ENCODE results near the gene PGLYRP2. TPM values are rescaled to one million over a fixed set of nuclear protein-coding genes. Genes with fewer than 3 reads are reported as not detected.

PGLYRP2 gene
- polyA plus RNA-seq, 1 of the 3 experiments (the other 2 are of a cell fraction), result not detected

GRCh38 chr19:15432018-15432494, 47.2 kb downstream of the PGLYRP2 start:
- no peak for TF ChIP-seq EZH2phosphoT487 (IDR thresholded peaks at IDR 0.05; ENCODE audit: borderline replicate concordance, low read depth)
- no peak for TF ChIP-seq TCF12 (IDR thresholded peaks at IDR 0.05)
- TF ChIP-seq USF1 (IDR thresholded peaks at IDR 0.05; ENCODE audit: borderline replicate concordance, low read depth), result no peak
- TF ChIP-seq SMC3 (IDR thresholded peaks at IDR 0.05; ENCODE audit: low read depth, low read length), result no peak
- TF ChIP-seq IRF3 (IDR thresholded peaks at IDR 0.05; ENCODE audit: low read depth, low read length), result no peak
- TF ChIP-seq RFX5 (IDR thresholded peaks at IDR 0.05; ENCODE audit: low read length), result no peak
- no peak for TF ChIP-seq MXI1 (IDR thresholded peaks at IDR 0.05; ENCODE audit: low read depth, low read length)
- TF ChIP-seq POLR2AphosphoS5 (IDR thresholded peaks at IDR 0.05; ENCODE audit: low read depth, low read length), result no peak
- TF ChIP-seq RCOR1 (IDR thresholded peaks at IDR 0.05; ENCODE audit: low read length), result no peak
- Histone ChIP-seq H3K9me3 (no peaks in the 10 kb centered on the region), H3K79me2 (ENCODE audit: insufficient read depth) (peaks cover 42% of the 10 kb centered on the region), H3K4me1 (ENCODE audit: control insufficient read depth in 1 of 2, insufficient read depth in 2 of 2, low read depth in 1 of 2, low read length in 1 of 2) (peaks cover 5 to 24% of the 10 kb centered on the region in 2 experiments; a peak in 2 of 4 replicates), H3K9me2 (no peaks in the 10 kb centered on the region), H3K36me3 (replicated peaks in 1 of 2; ENCODE audit: control insufficient read depth in 1 of 2, insufficient read depth in 2 of 2, low read length in 1 of 2) (peaks cover 3 to 28% of the 10 kb centered on the region in 2 experiments), H3K27me3 (ENCODE audit: insufficient read depth) (no peaks in the 10 kb centered on the region), H3F3A (replicated peaks; ENCODE audit: insufficient read depth) (no peaks in the 10 kb centered on the region), H4K20me1 (ENCODE audit: insufficient read depth) (peaks cover 17% of the 10 kb centered on the region; the same call in 1 of the 2 replicates), H2AFZ (ENCODE audit: low read depth) (no peak overlapping the region), H3K4me3 (ENCODE audit: low read depth in 2 of 2, low read length in 1 of 2) (peak overlapping the region; percentile 63 to 76), H3K4me2 (peak overlapping the region; percentile 94), H3K9ac (peak overlapping the region; percentile 81), H3K27ac (ENCODE audit: low read depth in 2 of 2, low read length in 1 of 2) (peak overlapping the region in 1 of 2 experiments; percentile 39; a peak in 2 of 4 replicates)
- peak; percentile 71 for DNase-seq
- WGBS (ENCODE audit: low lambda C conversion rate), result 1% methylated on average over 31 of the region's 44 CpGs
- ChIA-PET POLR2A (interaction anchor here (0.6 to 1.6 kb wide), 3 partner anchors 13 to 326 kb away, joined by 3 to 12 read pairs (median 5); partner anchors contain the start of gene AKAP8L), CTCF (interaction anchor here (0.8 to 2.6 kb wide), 3 partner anchors 10 to 13 kb away, joined by 3 to 11 read pairs (median 3); partner anchors contain the start of gene AKAP8L)

- H3K79me2 ChIP-seq (ENCODE audit: insufficient read depth), result peaks cover 42% of the 10 kb centered on the region
- H3K4me1 ChIP-seq (ENCODE audit: control insufficient read depth in 1 of 2, insufficient read depth in 2 of 2, low read depth in 1 of 2, low read length in 1 of 2), result peaks cover 5 to 28% of the 10 kb centered on the region in 2 experiments; a peak in 2 of 4 replicates
- TF ChIP-seq MXI1 (IDR thresholded peaks at IDR 0.05; ENCODE audit: low read depth, low read length) (no peak), TCF12 (IDR thresholded peaks at IDR 0.05) (no peak)
- POLR2A ChIA-PET, result no interaction called here
- no peaks in the 10 kb centered on the region for H3K9me3 ChIP-seq
- H3K9me2 ChIP-seq, result no peaks in the 10 kb centered on the region
- 12% methylated on average over 7 of the region's 7 CpGs for WGBS (ENCODE audit: low lambda C conversion rate)
- peak overlapping the region in 1 of 2 experiments; percentile 39; a peak in 1 of 4 replicates for H3K27ac ChIP-seq (ENCODE audit: low read depth in 2 of 2, low read length in 1 of 2)
- peaks cover 17% of the 10 kb centered on the region; the same call in 1 of the 2 replicates for H4K20me1 ChIP-seq (ENCODE audit: insufficient read depth)
- no peaks in the 10 kb centered on the region for H3F3A ChIP-seq (replicated peaks; ENCODE audit: insufficient read depth)
- DNase-seq, result no peak
- no peak overlapping the region for H2AFZ ChIP-seq (ENCODE audit: low read depth)
- peak overlapping the region; percentile 63 to 76 for H3K4me3 ChIP-seq (ENCODE audit: low read depth in 2 of 2, low read length in 1 of 2)
- CTCF ChIA-PET, result interaction anchor here (3.9 kb wide), 1 partner anchor 12 kb away, joined by 12 read pairs; the partner anchor contains the start of gene AKAP8L
- H3K27me3 ChIP-seq (ENCODE audit: insufficient read depth), result no peaks in the 10 kb centered on the region
- H3K36me3 ChIP-seq (replicated peaks in 1 of 2; ENCODE audit: control insufficient read depth in 1 of 2, insufficient read depth in 2 of 2, low read length in 1 of 2), result peaks cover 8 to 34% of the 10 kb centered on the region in 2 experiments
- peak overlapping the region; percentile 94 for H3K4me2 ChIP-seq
- H3K9ac ChIP-seq, result peak overlapping the region; percentile 81
These were observed 47.8 kb downstream of the PGLYRP2 start for GRCh38 chr19:15431396-15432017.

All from SK-N-SH (cell line).